ENCODE measurements around the gene LAD1.

DNA sequence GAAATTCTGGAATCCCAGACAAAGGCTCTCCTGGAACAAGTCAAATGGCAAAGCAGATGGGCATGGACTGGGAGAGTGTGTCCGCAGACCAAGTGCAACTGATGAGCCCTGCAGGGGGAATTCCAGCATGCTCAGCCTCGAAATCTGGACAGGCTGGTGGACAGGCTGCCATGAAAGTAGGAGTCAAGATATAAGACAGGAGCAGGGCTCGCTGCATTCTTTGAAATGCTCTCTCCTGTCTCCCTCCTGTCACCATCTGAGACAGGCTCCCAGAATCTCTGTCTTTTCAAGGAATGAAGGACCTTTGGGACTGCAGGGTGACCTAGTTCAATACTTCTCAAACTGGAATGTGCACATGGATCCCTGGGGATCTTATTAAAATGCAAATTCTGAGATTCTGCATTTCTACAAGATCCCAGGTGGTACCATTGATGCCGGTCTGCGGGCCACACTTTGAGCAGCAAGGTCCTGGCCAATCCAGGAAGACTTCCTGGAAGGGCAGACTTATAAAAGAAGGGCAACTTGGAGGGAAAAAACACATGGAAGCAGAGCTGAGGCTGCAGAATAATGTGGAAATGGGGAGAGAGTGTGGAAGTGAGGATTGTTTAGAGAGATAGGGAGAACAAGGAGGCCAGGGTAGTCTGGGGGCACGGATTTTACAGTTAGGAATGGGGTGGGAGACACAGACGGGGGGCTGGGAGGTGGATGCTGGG, 51.5 kb downstream of the LAD1 start:
- TF ChIP-seq, protein P1, sequence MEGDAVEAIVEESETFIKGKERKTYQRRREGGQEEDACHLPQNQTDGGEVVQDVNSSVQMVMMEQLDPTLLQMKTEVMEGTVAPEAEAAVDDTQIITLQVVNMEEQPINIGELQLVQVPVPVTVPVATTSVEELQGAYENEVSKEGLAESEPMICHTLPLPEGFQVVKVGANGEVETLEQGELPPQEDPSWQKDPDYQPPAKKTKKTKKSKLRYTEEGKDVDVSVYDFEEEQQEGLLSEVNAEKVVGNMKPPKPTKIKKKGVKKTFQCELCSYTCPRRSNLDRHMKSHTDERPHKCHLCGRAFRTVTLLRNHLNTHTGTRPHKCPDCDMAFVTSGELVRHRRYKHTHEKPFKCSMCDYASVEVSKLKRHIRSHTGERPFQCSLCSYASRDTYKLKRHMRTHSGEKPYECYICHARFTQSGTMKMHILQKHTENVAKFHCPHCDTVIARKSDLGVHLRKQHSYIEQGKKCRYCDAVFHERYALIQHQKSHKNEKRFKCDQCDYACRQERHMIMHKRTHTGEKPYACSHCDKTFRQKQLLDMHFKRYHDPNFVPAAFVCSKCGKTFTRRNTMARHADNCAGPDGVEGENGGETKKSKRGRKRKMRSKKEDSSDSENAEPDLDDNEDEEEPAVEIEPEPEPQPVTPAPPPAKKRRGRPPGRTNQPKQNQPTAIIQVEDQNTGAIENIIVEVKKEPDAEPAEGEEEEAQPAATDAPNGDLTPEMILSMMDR (IDR thresholded peaks at IDR 0.05): no peak
- no peak for TF ChIP-seq POLR2A (IDR thresholded peaks at IDR 0.05)
- no peak for TF ChIP-seq POLR2AphosphoS5 (IDR thresholded peaks at IDR 0.05; ENCODE audit: insufficient read depth in 1 of 2, low read depth in 1 of 2)

Measured in vagina (tissue), 2 donors.